ENCODE measurements around the gene HSPA1L.
"Not testable (repeated sequence)": the region's sequence is repeated elsewhere in the genome, so short reads cannot be mapped to it uniquely, and the experiment has no call there.

HSPA1L gene

GRCh38 chr6:31850765-31851484, 35.8 kb upstream of the HSPA1L start:
- Histone ChIP-seq H3K4me3 (replicated peaks; ENCODE audit: low read depth, low read length) (no peak overlapping the region), H3K27me3 (replicated peaks; ENCODE audit: control insufficient read depth, insufficient read depth, low read length) (no peaks in the 10 kb centered on the region), H3K36me3 (ENCODE audit: control insufficient read depth, insufficient read depth, low read length) (no peaks in the 10 kb centered on the region)
- DNase-seq (ENCODE audit: extremely low read depth, insufficient read length): no peak
- TF ChIP-seq CTCF (IDR thresholded peaks at IDR 0.05; ENCODE audit: insufficient read depth, low read length, poor library complexity, severe bottlenecking): no peak

- TF ChIP-seq CTCF (IDR thresholded peaks at IDR 0.05; ENCODE audit: insufficient read depth, low read length, poor library complexity, severe bottlenecking): no peak
Observed at GRCh38 chr6:31847276-31847978, 32.3 kb upstream of the HSPA1L start.

GRCh38 chr6:31844507-31844906, 29.4 kb upstream of the HSPA1L start:
- peaks cover 4% of the 10 kb centered on the region for H3K36me3 ChIP-seq (ENCODE audit: control insufficient read depth, insufficient read depth, low read length)
- no peak for TF ChIP-seq CTCF (IDR thresholded peaks at IDR 0.05; ENCODE audit: insufficient read depth, low read length, poor library complexity, severe bottlenecking)
- no peak for DNase-seq (ENCODE audit: extremely low read depth, insufficient read length)
- H3K27me3 ChIP-seq (replicated peaks; ENCODE audit: control insufficient read depth, insufficient read depth, low read length): no peaks in the 10 kb centered on the region
- H3K4me3 ChIP-seq (replicated peaks; ENCODE audit: low read depth, low read length): no peak overlapping the region

More at GRCh38 chr6:31847276-31847978, 32.3 kb upstream of the HSPA1L start:
- no peak for DNase-seq (ENCODE audit: extremely low read depth, insufficient read length)
- no peaks in the 10 kb centered on the region for H3K27me3 ChIP-seq (replicated peaks; ENCODE audit: control insufficient read depth, insufficient read depth, low read length)
- no peaks in the 10 kb centered on the region for H3K36me3 ChIP-seq (ENCODE audit: control insufficient read depth, insufficient read depth, low read length)
- H3K4me3 ChIP-seq (replicated peaks; ENCODE audit: low read depth, low read length): no peak overlapping the region

GRCh38 chr6:31842053-31842452, 27.0 kb upstream of the HSPA1L start:
- DNase-seq (ENCODE audit: extremely low read depth, insufficient read length): no peak
- peaks cover 19% of the 10 kb centered on the region for H3K36me3 ChIP-seq (ENCODE audit: control insufficient read depth, insufficient read depth, low read length)

GRCh38 chr6:31839779-31840126, 24.7 kb upstream of the HSPA1L start:
- not testable (repeated sequence) for H3K4me3 ChIP-seq (replicated peaks; ENCODE audit: low read depth, low read length)
- peaks cover 19% of the 10 kb centered on the region for H3K36me3 ChIP-seq (ENCODE audit: control insufficient read depth, insufficient read depth, low read length)

More at GRCh38 chr6:31842053-31842452, 27.0 kb upstream of the HSPA1L start:
- Histone ChIP-seq H3K27me3 (replicated peaks; ENCODE audit: control insufficient read depth, insufficient read depth, low read length) (no peaks in the 10 kb centered on the region), H3K4me3 (replicated peaks; ENCODE audit: low read depth, low read length) (no peak overlapping the region)
- TF ChIP-seq CTCF (IDR thresholded peaks at IDR 0.05; ENCODE audit: insufficient read depth, low read length, poor library complexity, severe bottlenecking): no peak

GRCh38 chr6:31838968-31839367, 23.9 kb upstream of the HSPA1L start:
- peak overlapping the region; percentile 8; the same call in 1 of the 2 replicates for H3K4me3 ChIP-seq (replicated peaks; ENCODE audit: low read depth, low read length)
- H3K27me3 ChIP-seq (replicated peaks; ENCODE audit: control insufficient read depth, insufficient read depth, low read length): no peaks in the 10 kb centered on the region
- no peak for TF ChIP-seq CTCF (IDR thresholded peaks at IDR 0.05; ENCODE audit: insufficient read depth, low read length, poor library complexity, severe bottlenecking)
- H3K36me3 ChIP-seq (ENCODE audit: control insufficient read depth, insufficient read depth, low read length): peaks cover 19% of the 10 kb centered on the region
- no peak for DNase-seq (ENCODE audit: extremely low read depth, insufficient read length)

More at GRCh38 chr6:31839779-31840126, 24.7 kb upstream of the HSPA1L start:
- DNase-seq (ENCODE audit: extremely low read depth, insufficient read length); H3K27me3 ChIP-seq (replicated peaks; ENCODE audit: control insufficient read depth, insufficient read depth, low read length): not testable (repeated sequence)

- H3K27me3 ChIP-seq (replicated peaks; ENCODE audit: control insufficient read depth, insufficient read depth, low read length); DNase-seq (ENCODE audit: extremely low read depth, insufficient read length): not testable (repeated sequence)
- Histone ChIP-seq H3K36me3 (ENCODE audit: control insufficient read depth, insufficient read depth, low read length) (peaks cover 19% of the 10 kb centered on the region), H3K4me3 (replicated peaks; ENCODE audit: low read depth, low read length) (peak overlapping the region; percentile 78)
Observed at GRCh38 chr6:31838114-31838553, 23.1 kb upstream of the HSPA1L start.
